ENCODE results near the gene OLFM1.

OLFM1 gene

DNA sequence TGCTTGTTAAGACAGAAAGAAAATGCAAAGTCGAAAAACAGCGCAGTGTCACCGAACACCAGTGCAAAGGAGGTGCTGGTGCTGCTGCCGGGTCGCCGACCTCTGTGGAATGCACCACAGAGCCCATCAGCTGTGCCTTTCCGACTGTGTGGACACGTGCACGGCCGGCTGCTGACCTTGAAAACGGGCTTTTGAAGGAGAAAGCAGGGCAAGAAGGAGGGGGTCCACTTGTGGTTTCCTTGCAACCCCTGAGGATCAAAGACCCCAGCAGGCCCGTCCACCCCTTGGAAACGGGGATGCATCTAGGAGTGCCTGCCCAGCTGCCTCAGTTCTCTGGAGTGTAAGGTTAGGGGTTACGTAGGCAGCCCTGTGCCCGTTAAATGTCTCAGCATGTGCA is 6.2 kb upstream of the OLFM1 start:
- TF ChIP-seq, protein P1, sequence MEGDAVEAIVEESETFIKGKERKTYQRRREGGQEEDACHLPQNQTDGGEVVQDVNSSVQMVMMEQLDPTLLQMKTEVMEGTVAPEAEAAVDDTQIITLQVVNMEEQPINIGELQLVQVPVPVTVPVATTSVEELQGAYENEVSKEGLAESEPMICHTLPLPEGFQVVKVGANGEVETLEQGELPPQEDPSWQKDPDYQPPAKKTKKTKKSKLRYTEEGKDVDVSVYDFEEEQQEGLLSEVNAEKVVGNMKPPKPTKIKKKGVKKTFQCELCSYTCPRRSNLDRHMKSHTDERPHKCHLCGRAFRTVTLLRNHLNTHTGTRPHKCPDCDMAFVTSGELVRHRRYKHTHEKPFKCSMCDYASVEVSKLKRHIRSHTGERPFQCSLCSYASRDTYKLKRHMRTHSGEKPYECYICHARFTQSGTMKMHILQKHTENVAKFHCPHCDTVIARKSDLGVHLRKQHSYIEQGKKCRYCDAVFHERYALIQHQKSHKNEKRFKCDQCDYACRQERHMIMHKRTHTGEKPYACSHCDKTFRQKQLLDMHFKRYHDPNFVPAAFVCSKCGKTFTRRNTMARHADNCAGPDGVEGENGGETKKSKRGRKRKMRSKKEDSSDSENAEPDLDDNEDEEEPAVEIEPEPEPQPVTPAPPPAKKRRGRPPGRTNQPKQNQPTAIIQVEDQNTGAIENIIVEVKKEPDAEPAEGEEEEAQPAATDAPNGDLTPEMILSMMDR (IDR thresholded peaks at IDR 0.05; ENCODE audit: low read depth, low read length, missing control alignments) = no peak
- H3K4me3 ChIP-seq (replicated peaks; ENCODE audit: low read depth, low read length) = no peak overlapping the region
- no peak for DNase-seq (ENCODE audit: extremely low read depth, low read depth)

DNA sequence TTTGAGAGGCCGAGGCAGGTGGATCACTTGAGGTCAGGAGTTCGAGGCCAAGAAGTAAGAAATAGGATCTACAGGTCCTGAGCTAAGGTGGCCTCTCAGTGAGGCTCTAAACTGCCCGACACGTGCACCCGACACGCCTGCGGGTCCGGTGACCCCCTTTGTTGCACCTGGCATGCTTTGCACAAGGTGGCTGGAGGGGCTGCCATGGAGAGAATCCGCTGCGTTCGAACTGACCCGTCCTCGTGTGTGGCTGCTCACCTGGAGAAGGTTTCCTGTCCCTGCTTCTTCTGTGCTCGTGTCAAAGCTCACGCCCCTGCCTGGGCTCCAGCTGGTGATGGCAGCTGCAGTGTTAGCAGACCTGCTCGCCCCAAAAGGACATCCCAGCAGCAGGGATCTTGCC is 5.7 kb upstream of the OLFM1 start:
- TF ChIP-seq, protein P1 (IDR thresholded peaks at IDR 0.05; ENCODE audit: low read depth, low read length, missing control alignments) = no peak
- H3K4me3 ChIP-seq (replicated peaks; ENCODE audit: low read depth, low read length) = no peak overlapping the region
- DNase-seq (ENCODE audit: extremely low read depth, low read depth) = no peak

DNA sequence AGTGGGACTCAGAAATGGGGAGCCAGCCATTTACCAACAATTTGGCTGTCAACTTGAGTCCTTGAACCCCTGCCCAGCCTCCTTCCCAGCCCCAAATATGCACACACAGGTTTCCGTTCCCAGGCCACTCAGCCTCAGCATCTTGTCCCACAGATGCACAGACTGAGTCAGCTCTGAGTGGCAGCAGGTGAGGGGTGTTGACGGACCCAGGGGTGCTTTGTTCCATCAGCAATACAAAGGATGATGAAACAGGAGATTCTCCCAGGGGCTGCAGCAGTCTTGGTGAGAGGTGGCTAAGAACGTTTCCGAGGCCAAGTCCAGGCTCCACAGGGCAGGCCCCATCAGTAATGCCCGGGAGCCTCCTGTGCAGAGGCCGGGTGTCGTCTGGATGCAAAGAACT is 4.9 kb upstream of the OLFM1 start:
- DNase-seq (ENCODE audit: extremely low read depth, low read depth) = no peak
- no peak overlapping the region for H3K4me3 ChIP-seq (replicated peaks; ENCODE audit: low read depth, low read length)
- TF ChIP-seq, protein P1 (IDR thresholded peaks at IDR 0.05; ENCODE audit: low read depth, low read length, missing control alignments) = no peak

- H3K4me3 ChIP-seq (replicated peaks; ENCODE audit: low read depth, low read length) = no peak overlapping the region
- TF ChIP-seq, protein P1 (IDR thresholded peaks at IDR 0.05; ENCODE audit: low read depth, low read length, missing control alignments) = no peak
- no peak for DNase-seq (ENCODE audit: extremely low read depth, low read depth)
Observed at GRCh38 chr9:135083241-135083810, 4.1 kb upstream of the OLFM1 start.

DNA sequence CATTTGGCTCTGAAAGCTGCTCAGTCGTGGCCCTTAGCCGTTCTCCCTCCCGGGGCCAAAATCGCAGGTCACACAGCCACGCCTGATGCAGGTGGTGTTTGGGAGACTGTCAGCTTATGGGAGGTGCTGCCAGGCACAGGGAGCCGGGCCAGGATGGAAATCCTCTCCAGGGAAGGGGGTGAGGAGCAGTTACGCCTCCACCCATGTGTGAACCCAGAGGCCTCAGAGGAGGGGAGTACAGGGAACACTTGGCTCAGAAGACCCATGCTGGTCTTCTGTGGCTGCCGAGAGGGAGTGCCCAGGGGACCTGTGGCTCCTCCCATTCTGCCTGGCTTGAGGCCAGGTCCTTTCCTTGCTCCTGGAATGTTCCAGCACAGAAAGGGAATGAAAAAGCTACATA is 3.6 kb upstream of the OLFM1 start:
- H3K4me3 ChIP-seq (replicated peaks; ENCODE audit: low read depth, low read length) = no peak overlapping the region
- TF ChIP-seq, protein P1 (IDR thresholded peaks at IDR 0.05; ENCODE audit: low read depth, low read length, missing control alignments) = no peak
- no peak for DNase-seq (ENCODE audit: extremely low read depth, low read depth)

- TF ChIP-seq, protein P1 (IDR thresholded peaks at IDR 0.05; ENCODE audit: low read depth, low read length, missing control alignments) = no peak
- no peak for DNase-seq (ENCODE audit: extremely low read depth, low read depth)
- no peak overlapping the region for H3K4me3 ChIP-seq (replicated peaks; ENCODE audit: low read depth, low read length)
Observed at GRCh38 chr9:135084262-135084661, 3.2 kb upstream of the OLFM1 start.
